Activated gamma-delta T cell treated with Interleukin-2 at 50 U/mL for 16 hours (primary cell): Measurements from ENCODE around the gene SLC38A9.
"Not testable (repeated sequence)": the region's sequence is repeated elsewhere in the genome, so short reads cannot be mapped to it uniquely, and the experiment has no call there.

Source experiments
- DNase-seq: peaks from one replicate; pipeline ENCODE4 v3.0.0-alpha.2; 2020

SLC38A9 gene

GRCh38 chr5:55702598-55703345, 9.4 kb downstream of the SLC38A9 start:
- no peak for DNase-seq

GRCh38 chr5:55701462-55702103, 10.5 kb downstream of the SLC38A9 start:
- no peak for DNase-seq

GRCh38 chr5:55700745-55701144, 11.4 kb downstream of the SLC38A9 start:
- DNase-seq = no peak

- no peak for DNase-seq
These were observed 13.0 kb downstream of the SLC38A9 start for GRCh38 chr5:55699041-55699688.

- DNase-seq = not testable (repeated sequence)
These were observed 15.4 kb downstream of the SLC38A9 start for GRCh38 chr5:55696704-55697103.

GRCh38 chr5:55694152-55694830, 17.8 kb downstream of the SLC38A9 start:
- DNase-seq = no peak

- DNase-seq = no peak
These were observed 19.6 kb downstream of the SLC38A9 start for GRCh38 chr5:55692509-55692908.

GRCh38 chr5:55692106-55692417, 20.1 kb downstream of the SLC38A9 start:
- DNase-seq = no peak

GRCh38 chr5:55691265-55692105, 20.6 kb downstream of the SLC38A9 start:
- no peak for DNase-seq

GRCh38 chr5:55682071-55682470, 30.1 kb downstream of the SLC38A9 start:
- DNase-seq = no peak

GRCh38 chr5:55681301-55681700, 30.8 kb downstream of the SLC38A9 start:
- no peak for DNase-seq

- DNase-seq = no peak
These were observed 31.8 kb downstream of the SLC38A9 start for GRCh38 chr5:55680353-55680752.

- DNase-seq = no peak
These were observed 32.6 kb downstream of the SLC38A9 start for GRCh38 chr5:55679556-55679955.

- no peak for DNase-seq
These were observed 37.0 kb downstream of the SLC38A9 start for GRCh38 chr5:55675119-55675518.

- DNase-seq = no peak
These were observed 37.8 kb downstream of the SLC38A9 start for GRCh38 chr5:55674340-55674739.

GRCh38 chr5:55672477-55672911, 39.6 kb downstream of the SLC38A9 start:
- DNase-seq = no peak

- no peak for DNase-seq
These were observed 40.1 kb downstream of the SLC38A9 start for GRCh38 chr5:55671975-55672374.

GRCh38 chr5:55668356-55668755, 43.8 kb downstream of the SLC38A9 start:
- DNase-seq = no peak

GRCh38 chr5:55667938-55668337, 44.2 kb downstream of the SLC38A9 start:
- DNase-seq = no peak

- DNase-seq = no peak
These were observed 47.1 kb downstream of the SLC38A9 start for GRCh38 chr5:55665065-55665464.

- DNase-seq = no peak
These were observed 54.7 kb downstream of the SLC38A9 start for GRCh38 chr5:55657443-55657842.

- DNase-seq = no peak
These were observed 61.7 kb downstream of the SLC38A9 start for GRCh38 chr5:55650386-55650785.

- DNase-seq = no peak
These were observed 62.2 kb downstream of the SLC38A9 start for GRCh38 chr5:55649963-55650362.
